ENCODE results near the gene STAP1.

DNA sequence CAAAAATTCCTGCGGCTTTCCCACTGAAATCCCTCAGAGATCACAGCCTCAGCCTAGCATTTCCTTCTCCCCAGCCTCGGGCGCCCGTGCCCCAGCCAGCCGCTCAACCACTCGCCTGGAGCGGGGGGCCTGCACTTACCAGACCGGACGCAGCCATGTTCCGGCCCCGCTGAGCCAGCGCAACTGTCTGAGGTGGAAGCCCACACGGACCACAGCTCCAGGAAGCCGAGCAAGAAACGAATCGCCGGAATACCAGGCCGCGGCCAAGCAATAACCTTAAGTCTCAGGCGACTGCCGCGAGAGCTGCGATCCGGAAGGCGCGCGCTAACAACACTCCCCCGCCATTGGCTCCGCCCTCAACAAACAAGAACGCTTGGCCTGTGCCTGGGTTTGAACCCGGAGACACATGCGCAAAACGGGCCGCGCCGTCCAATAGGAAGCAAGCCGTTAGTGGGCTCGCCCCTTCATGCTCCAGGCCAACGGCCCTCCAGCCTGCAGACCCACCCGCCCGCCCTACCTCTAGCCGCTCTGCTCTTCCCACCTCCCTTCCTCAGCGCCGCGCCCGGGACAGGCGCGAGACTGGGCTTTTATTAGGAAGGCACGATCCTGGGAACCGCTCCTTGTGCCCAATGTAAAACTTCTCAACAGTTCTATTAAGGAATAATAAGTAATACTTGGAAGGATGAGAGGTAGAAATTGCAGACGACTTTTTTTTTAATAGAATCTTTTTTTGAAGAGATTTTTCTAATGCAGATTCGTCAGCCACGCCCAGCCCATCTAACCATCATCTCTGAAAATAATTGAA is 13.1 kb upstream of the STAP1 start, which contains the start of gene CENPC:
- TF ChIP-seq, protein P1, sequence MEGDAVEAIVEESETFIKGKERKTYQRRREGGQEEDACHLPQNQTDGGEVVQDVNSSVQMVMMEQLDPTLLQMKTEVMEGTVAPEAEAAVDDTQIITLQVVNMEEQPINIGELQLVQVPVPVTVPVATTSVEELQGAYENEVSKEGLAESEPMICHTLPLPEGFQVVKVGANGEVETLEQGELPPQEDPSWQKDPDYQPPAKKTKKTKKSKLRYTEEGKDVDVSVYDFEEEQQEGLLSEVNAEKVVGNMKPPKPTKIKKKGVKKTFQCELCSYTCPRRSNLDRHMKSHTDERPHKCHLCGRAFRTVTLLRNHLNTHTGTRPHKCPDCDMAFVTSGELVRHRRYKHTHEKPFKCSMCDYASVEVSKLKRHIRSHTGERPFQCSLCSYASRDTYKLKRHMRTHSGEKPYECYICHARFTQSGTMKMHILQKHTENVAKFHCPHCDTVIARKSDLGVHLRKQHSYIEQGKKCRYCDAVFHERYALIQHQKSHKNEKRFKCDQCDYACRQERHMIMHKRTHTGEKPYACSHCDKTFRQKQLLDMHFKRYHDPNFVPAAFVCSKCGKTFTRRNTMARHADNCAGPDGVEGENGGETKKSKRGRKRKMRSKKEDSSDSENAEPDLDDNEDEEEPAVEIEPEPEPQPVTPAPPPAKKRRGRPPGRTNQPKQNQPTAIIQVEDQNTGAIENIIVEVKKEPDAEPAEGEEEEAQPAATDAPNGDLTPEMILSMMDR (IDR thresholded peaks at IDR 0.05; ENCODE audit: low read depth, low read length, poor library complexity, severe bottlenecking), result no peak
- TF ChIP-seq EZH2phosphoT487 (IDR thresholded peaks at IDR 0.05; ENCODE audit: borderline replicate concordance, low read length), result no peak

Measured in DOHH2 (cell line).